Psoas muscle (tissue), 8 donors: ENCODE data around the gene WDSUB1. TPM values are rescaled to one million over a fixed set of nuclear protein-coding genes. Genes with fewer than 3 reads are reported as not detected.

Source experiments
- ATAC-seq, 4 donors: fragments of 200-7000 bp; cut with Tn5 transposase; one replicate each; pipeline ENCODE4 v1.9.1; 2020; ENCODE audit warnings: moderate library complexity in 3 of 4, mild to moderate bottlenecking in 2 of 4
- DNase-seq, 2 donors: peaks; one replicate each; pipeline ENCODE4 v3.0.0-alpha.2; 2020
- H3K27ac ChIP-seq: fragments of 200-600 bp; one replicate; pipeline ENCODE4 v1.8.0; 2022
- H3K27me3 ChIP-seq, 3 donors: fragments of 200-600 bp in 1 of 3; one replicate each; pipeline versions ENCODE4 v1.6.1 to v1.8.0; 2013 to 2022; ENCODE audit warnings: low read length in 2 of 3, mild to moderate bottlenecking in 2 of 3, moderate library complexity in 1 of 3; ENCODE audit not compliant: insufficient read depth in 3 of 3
- H3K36me3 ChIP-seq, 2 donors: fragments of 200-600 bp in 1 of 2; one replicate each; pipeline versions ENCODE4 v1.6.1 to v1.8.0; 2013 to 2022; ENCODE audit warnings: low read depth in 1 of 2, mild to moderate bottlenecking in 1 of 2, moderate library complexity in 1 of 2; ENCODE audit not compliant: insufficient read depth in 1 of 2
- H3K4me1 ChIP-seq: fragments of 200-600 bp; one replicate; pipeline ENCODE4 v1.8.0; 2022
- H3K4me3 ChIP-seq: fragments of 200-600 bp; one replicate; pipeline ENCODE4 v1.8.0; 2022; ENCODE audit warnings: mild to moderate bottlenecking
- H3K9me3 ChIP-seq: fragments of 200-600 bp; one replicate; pipeline ENCODE4 v1.8.0; 2022
- WGBS, 3 donors: extraction: QIAGEN DNeasy Blood & Tissue Kit; methylation state at CpG; one replicate each; pipeline versions ENCODE4 v1.1.6 to v1.1.7; 2013; 5-methylcytosine and 5-hydroxymethylcytosine counted together
- intact Hi-C, 2 donors: fragments of 100-400 bp; cut with DNase I; formaldehyde crosslinking; loops; one replicate each; pipeline versions ENCODE4 v1.11.0 to v1.14.2; 2022
- polyA plus RNA-seq, 3 donors: library from polyadenylated mRNA; stranded (reverse); fragments of 200-250 nt; gene quantifications; one replicate each; pipeline ENCODE4 v1.2.3, GENCODE V29; 2013
- total RNA-seq, 4 donors: library from RNA; stranded (reverse); fragmentation: NEBNext Ultra II Directional in 2 of 4; extraction: Animal tissue kit (Norgen Biotek cat#: 25700) in 2 of 4; gene quantifications; one replicate each; pipeline versions ENCODE4 v1.2.1 to v1.2.4, GENCODE V29; 2021 to 2023
- TF ChIP-seq, protein P1 (sequence below): fragments of 200-600 bp; IDR thresholded peaks from one replicate; pipeline ENCODE4 v1.8.0; 2022; ENCODE audit warnings: antibody characterized with exemption
- donor health status: healthy with polysubstance abuse.
- donor health status: DM: no; HTN: no; CAD: no; lungs with moderate emphysema.
- donor health status: Bipolar disorder and iron deficiency.
- donor health status: healthy.
- donor health status: DM: yes; HTN: yes; CAD: no.
- donor health status: DM: no; HTN: no; CAD: no.
- donor health status: DM: no; HTN: no; CAD: no.
- donor health status: DM: yes; HTN: yes; CAD: no.

WDSUB1 gene
- total and polyA plus RNA-seq, 7 donors: 3.5 to 4.9 (median 4.4) TPM

GRCh38 chr2:159217676-159218075 is 68.8 kb downstream of the WDSUB1 start:
- Histone ChIP-seq H3K9me3 (no peaks in the 10 kb centered on the region), H3K4me1 (no peaks in the 10 kb centered on the region), H3K27me3 (peaks cover 0 to 2% (median 0%) of the 10 kb centered on the region in 3 donors), H3K27ac (no peak overlapping the region), H3K4me3 (no peak overlapping the region), H3K36me3 (peaks cover 4 to 35% of the 10 kb centered on the region in 2 donors)
- DNase-seq (no peak), ATAC-seq (no peak)
- TF ChIP-seq, protein P1, sequence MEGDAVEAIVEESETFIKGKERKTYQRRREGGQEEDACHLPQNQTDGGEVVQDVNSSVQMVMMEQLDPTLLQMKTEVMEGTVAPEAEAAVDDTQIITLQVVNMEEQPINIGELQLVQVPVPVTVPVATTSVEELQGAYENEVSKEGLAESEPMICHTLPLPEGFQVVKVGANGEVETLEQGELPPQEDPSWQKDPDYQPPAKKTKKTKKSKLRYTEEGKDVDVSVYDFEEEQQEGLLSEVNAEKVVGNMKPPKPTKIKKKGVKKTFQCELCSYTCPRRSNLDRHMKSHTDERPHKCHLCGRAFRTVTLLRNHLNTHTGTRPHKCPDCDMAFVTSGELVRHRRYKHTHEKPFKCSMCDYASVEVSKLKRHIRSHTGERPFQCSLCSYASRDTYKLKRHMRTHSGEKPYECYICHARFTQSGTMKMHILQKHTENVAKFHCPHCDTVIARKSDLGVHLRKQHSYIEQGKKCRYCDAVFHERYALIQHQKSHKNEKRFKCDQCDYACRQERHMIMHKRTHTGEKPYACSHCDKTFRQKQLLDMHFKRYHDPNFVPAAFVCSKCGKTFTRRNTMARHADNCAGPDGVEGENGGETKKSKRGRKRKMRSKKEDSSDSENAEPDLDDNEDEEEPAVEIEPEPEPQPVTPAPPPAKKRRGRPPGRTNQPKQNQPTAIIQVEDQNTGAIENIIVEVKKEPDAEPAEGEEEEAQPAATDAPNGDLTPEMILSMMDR: no peak
- WGBS, 3 donors: 72 to 82% (median 81%) methylated on average over 5 of the region's 5 CpGs
- intact Hi-C loops: no loop called here

DNA sequence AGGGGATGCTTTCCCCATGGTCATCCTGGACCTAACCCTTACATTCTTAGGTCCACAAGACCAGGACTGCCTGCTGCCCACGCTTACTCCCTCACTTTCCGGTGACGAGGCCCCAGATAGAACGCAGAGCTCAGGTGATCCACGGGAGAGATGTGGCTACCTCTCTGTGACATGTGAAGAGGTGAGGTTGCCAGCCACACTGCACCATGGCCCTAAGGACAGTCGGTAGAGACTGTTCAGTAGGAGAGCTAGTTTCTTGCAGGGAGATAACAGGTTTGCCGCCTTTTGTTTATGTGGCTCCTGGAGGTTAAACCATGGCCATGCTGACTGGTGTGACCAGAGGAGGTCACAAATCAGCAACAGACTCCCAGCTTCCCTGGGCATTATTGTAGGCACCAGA is 71.4 kb downstream of the WDSUB1 start:
- H3K9me3 ChIP-seq: no peaks in the 10 kb centered on the region
- intact Hi-C loops: no loop called here
- H3K27ac ChIP-seq: no peak overlapping the region
- ATAC-seq (no peak), DNase-seq (no peak)
- H3K36me3 ChIP-seq: peaks cover 0 to 17% of the 10 kb centered on the region in 2 donors
- 94 to 99% (median 94%) methylated on average over 7 of the region's 7 CpGs for WGBS, 3 donors
- peaks cover 0 to 2% (median 0%) of the 10 kb centered on the region in 3 donors for H3K27me3 ChIP-seq
- TF ChIP-seq, protein P1: no peak
- no peak overlapping the region for H3K4me3 ChIP-seq
- H3K4me1 ChIP-seq: no peaks in the 10 kb centered on the region

GRCh38 chr2:159214325-159214865 is 72.1 kb downstream of the WDSUB1 start:
- H3K4me1 ChIP-seq: no peaks in the 10 kb centered on the region
- WGBS, 3 donors: 86 to 94% (median 91%) methylated on average over 3 of the region's 3 CpGs
- no peaks in the 10 kb centered on the region for H3K9me3 ChIP-seq
- peaks cover 0 to 2% (median 0%) of the 10 kb centered on the region in 3 donors for H3K27me3 ChIP-seq
- DNase-seq (no peak), ATAC-seq (no peak)
- intact Hi-C loops: no loop called here
- peaks cover 0 to 11% of the 10 kb centered on the region in 2 donors for H3K36me3 ChIP-seq
- no peak overlapping the region for H3K4me3 ChIP-seq
- TF ChIP-seq, protein P1: no peak
- no peak overlapping the region for H3K27ac ChIP-seq

- WGBS, 3 donors: 92 to 95% (median 94%) methylated on average over 5 of the region's 5 CpGs
- peaks cover 0 to 7% of the 10 kb centered on the region in 2 donors for H3K36me3 ChIP-seq
- TF ChIP-seq, protein P1: no peak
These were observed 73.2 kb downstream of the WDSUB1 start for GRCh38 chr2:159213296-159213695.

More at GRCh38 chr2:159213296-159213695, 73.2 kb downstream of the WDSUB1 start:
- H3K27me3 ChIP-seq: peaks cover 0 to 2% (median 0%) of the 10 kb centered on the region in 3 donors
- ATAC-seq (no peak), DNase-seq (no peak)
- intact Hi-C loops: no loop called here
- H3K4me3 ChIP-seq: no peak overlapping the region
- H3K9me3 ChIP-seq: no peaks in the 10 kb centered on the region
- no peaks in the 10 kb centered on the region for H3K4me1 ChIP-seq
- no peak overlapping the region for H3K27ac ChIP-seq
